HUES6 (cell line): ENCODE measurements around the gene AMH.
A peak's percentile ranks its signal among the peaks of the same experiment; 100 is the strongest.

Experiments
- H3K27ac ChIP-seq: 2 replicates; pipeline ENCODE4 v1.7.0; 2013; ENCODE audit warnings: low read depth, mild to moderate bottlenecking, low read length, inconsistent platforms
- H3K27me3 ChIP-seq: 2 replicates; pipeline ENCODE4 v1.6.1; 2013; ENCODE audit warnings: low read length; ENCODE audit not compliant: control insufficient read depth, insufficient read depth
- H3K36me3 ChIP-seq: 2 replicates; pipeline ENCODE4 v1.6.1; 2013; ENCODE audit warnings: low read length; ENCODE audit not compliant: control insufficient read depth, insufficient read depth
- H3K4me1 ChIP-seq: 2 replicates; pipeline ENCODE4 v1.6.1; 2013; ENCODE audit warnings: low read length; ENCODE audit not compliant: control insufficient read depth, insufficient read depth
- H3K4me3 ChIP-seq: 2 replicates; pipeline ENCODE4 v1.5.1; 2013; ENCODE audit warnings: low read depth, low read length
- H3K9ac ChIP-seq: one replicate; pipeline ENCODE4 v1.6.1; 2013; ENCODE audit warnings: mild to moderate bottlenecking, low read length
- H3K9me3 ChIP-seq: 2 replicates; pipeline ENCODE4 v1.6.1; 2013; ENCODE audit warnings: low read depth, low read length; ENCODE audit not compliant: control insufficient read depth, insufficient read depth

AMH gene

GRCh38 chr19:2221918-2222317 is 27.2 kb upstream of the AMH start:
- H3K9me3 ChIP-seq = no peaks in the 10 kb centered on the region
- H3K4me1 ChIP-seq = peaks cover 4% of the 10 kb centered on the region; the same call in 1 of the 2 replicates
- peak overlapping the region; percentile 39; the same call in 1 of the 2 replicates for H3K27ac ChIP-seq
- peaks cover 80% of the 10 kb centered on the region for H3K36me3 ChIP-seq
- H3K9ac ChIP-seq = no peak overlapping the region
- H3K27me3 ChIP-seq = no peaks in the 10 kb centered on the region
- H3K4me3 ChIP-seq = no peak overlapping the region

DNA sequence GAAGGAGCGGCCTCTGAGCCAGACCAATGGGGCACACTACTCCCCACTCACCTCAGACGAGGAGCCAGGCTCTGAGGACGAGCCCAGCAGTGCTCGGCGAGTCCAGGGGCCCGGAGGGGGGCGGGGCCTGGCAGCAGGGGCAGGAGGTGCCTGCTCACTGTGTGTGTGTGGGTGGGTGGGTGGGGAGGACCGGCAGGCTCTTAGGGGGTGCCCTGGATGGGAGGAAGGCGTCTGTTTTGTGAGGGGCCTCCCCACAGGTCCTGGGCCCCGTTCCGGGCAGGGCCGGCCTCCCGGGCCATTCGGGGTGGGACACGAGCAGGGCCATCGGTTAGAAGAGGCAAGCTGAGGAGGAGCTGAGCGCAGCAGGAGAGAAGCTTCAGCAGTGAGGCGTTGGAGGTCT is 25.7 kb upstream of the AMH start:
- peaks cover 4% of the 10 kb centered on the region; the same call in 1 of the 2 replicates for H3K4me1 ChIP-seq
- no peak overlapping the region for H3K4me3 ChIP-seq
- no peak overlapping the region for H3K27ac ChIP-seq
- H3K27me3 ChIP-seq = no peaks in the 10 kb centered on the region
- peaks cover 77% of the 10 kb centered on the region for H3K36me3 ChIP-seq
- no peaks in the 10 kb centered on the region for H3K9me3 ChIP-seq
- H3K9ac ChIP-seq = no peak overlapping the region

- Histone ChIP-seq H3K9me3 (no peaks in the 10 kb centered on the region), H3K4me1 (peaks cover 4% of the 10 kb centered on the region; the same call in 1 of the 2 replicates), H3K4me3 (no peak overlapping the region), H3K9ac (no peak overlapping the region), H3K36me3 (peaks cover 80% of the 10 kb centered on the region), H3K27ac (no peak overlapping the region), H3K27me3 (no peaks in the 10 kb centered on the region)
Measured at GRCh38 chr19:2223959-2224358, 25.2 kb upstream of the AMH start.

DNA sequence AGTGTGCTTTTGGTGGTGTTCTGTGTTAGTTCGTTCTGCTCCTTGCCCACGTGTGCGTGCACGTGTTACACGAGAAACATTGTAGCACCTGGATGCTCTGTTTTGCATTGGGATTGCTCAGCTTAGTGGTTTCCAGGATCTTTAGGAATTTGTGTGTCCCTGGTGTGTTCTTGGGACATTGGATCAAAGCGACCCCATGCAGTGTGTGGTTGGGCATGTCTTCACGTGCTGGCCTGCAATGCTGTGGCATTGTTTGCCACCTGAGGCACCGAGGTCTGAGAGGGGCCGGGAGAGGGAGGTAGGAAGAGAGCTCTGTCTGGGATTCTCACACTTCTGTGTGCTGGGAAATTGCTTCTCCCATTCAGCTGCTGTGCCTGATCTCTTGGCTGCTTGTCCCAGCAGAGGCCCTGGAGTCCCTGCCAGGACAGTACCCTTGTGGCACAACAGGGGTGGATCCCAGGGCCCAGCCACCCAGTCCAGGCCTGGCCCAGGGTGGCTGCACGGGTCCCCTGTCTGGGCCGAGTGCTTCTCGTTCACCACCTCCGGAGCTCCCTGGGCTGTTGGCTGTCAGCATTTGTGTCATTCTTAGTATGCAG is 24.3 kb upstream of the AMH start:
- Histone ChIP-seq H3K9ac (no peak overlapping the region), H3K4me1 (peaks cover 4% of the 10 kb centered on the region; the same call in 1 of the 2 replicates), H3K27ac (no peak overlapping the region; the same call in 1 of the 2 replicates), H3K36me3 (peaks cover 82% of the 10 kb centered on the region), H3K9me3 (no peaks in the 10 kb centered on the region), H3K4me3 (no peak overlapping the region), H3K27me3 (no peaks in the 10 kb centered on the region)

- Histone ChIP-seq H3K36me3 (peaks cover 82% of the 10 kb centered on the region), H3K27ac (no peak overlapping the region), H3K4me3 (no peak overlapping the region), H3K4me1 (peaks cover 4% of the 10 kb centered on the region; the same call in 1 of the 2 replicates), H3K9ac (peak overlapping the region; percentile 4), H3K9me3 (no peaks in the 10 kb centered on the region), H3K27me3 (no peaks in the 10 kb centered on the region)
Measured at GRCh38 chr19:2225415-2226050, 23.6 kb upstream of the AMH start.

- H3K27me3 ChIP-seq = no peaks in the 10 kb centered on the region
- H3K4me3 ChIP-seq = no peak overlapping the region
- H3K36me3 ChIP-seq = peaks cover 76% of the 10 kb centered on the region
- H3K9ac ChIP-seq = peak overlapping the region; percentile 4
- peaks cover 3% of the 10 kb centered on the region; the same call in 1 of the 2 replicates for H3K4me1 ChIP-seq
- no peak overlapping the region for H3K27ac ChIP-seq
- H3K9me3 ChIP-seq = no peaks in the 10 kb centered on the region
Measured at GRCh38 chr19:2226051-2226839, 22.9 kb upstream of the AMH start.

GRCh38 chr19:2226840-2227360 is 22.2 kb upstream of the AMH start:
- H3K9me3 ChIP-seq = no peaks in the 10 kb centered on the region
- no peaks in the 10 kb centered on the region for H3K4me1 ChIP-seq
- no peak overlapping the region for H3K9ac ChIP-seq
- H3K36me3 ChIP-seq = peaks cover 72% of the 10 kb centered on the region
- no peak overlapping the region for H3K27ac ChIP-seq
- no peaks in the 10 kb centered on the region for H3K27me3 ChIP-seq
- no peak overlapping the region for H3K4me3 ChIP-seq

DNA sequence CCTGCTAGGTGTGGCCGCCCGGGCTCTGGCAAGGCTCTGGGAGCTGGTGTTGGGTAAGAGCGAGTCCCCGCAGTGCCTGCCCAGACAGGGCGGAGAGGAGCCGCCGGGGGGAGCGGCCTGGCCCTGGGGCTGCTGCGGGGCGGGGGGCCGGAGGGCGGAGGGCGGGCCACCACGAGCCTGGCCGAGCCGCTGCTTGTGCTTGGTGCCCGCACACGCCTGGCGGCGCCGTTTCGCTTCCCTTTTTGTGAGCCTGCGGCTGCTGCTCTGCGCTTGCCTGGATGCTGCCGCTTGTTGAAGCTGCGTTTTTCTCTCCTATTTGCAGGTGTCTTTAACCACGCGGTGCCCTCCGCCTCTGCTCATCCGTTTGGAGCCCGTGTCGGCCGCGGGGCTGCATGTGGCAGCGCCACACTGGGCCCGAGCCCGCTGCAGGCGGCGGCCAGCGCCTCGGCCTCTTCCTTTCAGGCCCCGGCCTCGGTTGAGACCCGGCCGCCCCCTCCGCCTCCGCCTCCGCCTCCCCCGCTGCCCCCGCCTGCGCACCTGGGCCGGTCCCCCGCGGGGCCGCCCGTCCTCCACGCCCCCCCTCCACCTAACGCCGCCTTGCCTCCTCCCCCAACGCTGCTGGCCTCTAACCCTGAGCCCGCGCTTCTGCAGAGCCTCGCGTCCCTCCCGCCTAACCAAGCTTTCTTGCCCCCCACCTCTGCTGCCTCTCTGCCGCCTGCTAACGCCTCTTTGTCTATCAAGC is 21.5 kb upstream of the AMH start:
- Histone ChIP-seq H3K9me3 (no peaks in the 10 kb centered on the region), H3K4me1 (no peaks in the 10 kb centered on the region), H3K4me3 (no peak overlapping the region), H3K27ac (no peak overlapping the region), H3K36me3 (peaks cover 71% of the 10 kb centered on the region), H3K9ac (no peak overlapping the region), H3K27me3 (no peaks in the 10 kb centered on the region)

GRCh38 chr19:2228157-2229030 is 20.7 kb upstream of the AMH start:
- Histone ChIP-seq H3K9ac (no peak overlapping the region), H3K4me1 (no peaks in the 10 kb centered on the region), H3K9me3 (no peaks in the 10 kb centered on the region), H3K4me3 (no peak overlapping the region), H3K36me3 (peaks cover 75% of the 10 kb centered on the region), H3K27me3 (no peaks in the 10 kb centered on the region), H3K27ac (no peak overlapping the region)
